ENCODE results near the gene TESPA1.
"Not testable (repeated sequence)": the region's sequence is repeated elsewhere in the genome, so short reads cannot be mapped to it uniquely, and the experiment has no call there.

The TESPA1 gene

GRCh38 chr12:54950071-54950727 is 34.4 kb downstream of the TESPA1 start:
- no peak overlapping the region for H3K4me3 ChIP-seq (ENCODE audit: low read depth, low read length)
- no peak for TF ChIP-seq CTCF (IDR thresholded peaks at IDR 0.05; ENCODE audit: insufficient read depth, low read depth, low read length, missing control alignments)
- no peak for DNase-seq (ENCODE audit: low read depth)

- DNase-seq (ENCODE audit: low read depth): no peak
- no peak overlapping the region for H3K4me3 ChIP-seq (ENCODE audit: low read depth, low read length)
- no peak for TF ChIP-seq CTCF (IDR thresholded peaks at IDR 0.05; ENCODE audit: insufficient read depth, low read depth, low read length, missing control alignments)
Observed at GRCh38 chr12:54949073-54949711, 35.4 kb downstream of the TESPA1 start.

- DNase-seq (ENCODE audit: low read depth): no peak
Observed at GRCh38 chr12:54948171-54948570, 36.4 kb downstream of the TESPA1 start.

GRCh38 chr12:54945082-54945481 is 39.5 kb downstream of the TESPA1 start:
- no peak for DNase-seq (ENCODE audit: low read depth)
- H3K4me3 ChIP-seq (ENCODE audit: low read depth, low read length): no peak overlapping the region
- TF ChIP-seq CTCF (IDR thresholded peaks at IDR 0.05; ENCODE audit: insufficient read depth, low read depth, low read length, missing control alignments): no peak

More at GRCh38 chr12:54948171-54948570, 36.4 kb downstream of the TESPA1 start:
- TF ChIP-seq CTCF (IDR thresholded peaks at IDR 0.05; ENCODE audit: insufficient read depth, low read depth, low read length, missing control alignments): no peak
- H3K4me3 ChIP-seq (ENCODE audit: low read depth, low read length): no peak overlapping the region

- not testable (repeated sequence) for DNase-seq (ENCODE audit: low read depth); H3K4me3 ChIP-seq (ENCODE audit: low read depth, low read length)
Observed at GRCh38 chr12:54943292-54943691, 41.3 kb downstream of the TESPA1 start.

- TF ChIP-seq CTCF (IDR thresholded peaks at IDR 0.05; ENCODE audit: insufficient read depth, low read depth, low read length, missing control alignments): no peak
- DNase-seq (ENCODE audit: low read depth): no peak
- H3K4me3 ChIP-seq (ENCODE audit: low read depth, low read length): no peak overlapping the region
Observed at GRCh38 chr12:54941659-54942058, 42.9 kb downstream of the TESPA1 start.

GRCh38 chr12:54940727-54941315 is 43.7 kb downstream of the TESPA1 start:
- no peak for TF ChIP-seq CTCF (IDR thresholded peaks at IDR 0.05; ENCODE audit: insufficient read depth, low read depth, low read length, missing control alignments)
- no peak overlapping the region for H3K4me3 ChIP-seq (ENCODE audit: low read depth, low read length)
- DNase-seq (ENCODE audit: low read depth): no peak
